GOT3 (cell line): ENCODE data around the gene P2RX5.
A peak's percentile ranks its signal among the peaks of the same experiment; 100 is the strongest.

Source experiments
- DNase-seq: peaks from one replicate; lab custom pipeline; 2025; ENCODE audit warnings: mixed read lengths; lab: John Stamatoyannopoulos, UW

P2RX5 gene

GRCh38 chr17:3657588-3657869 is 38.4 kb downstream of the P2RX5 start:
- DNase-seq = no peak

GRCh38 chr17:3656755-3657587 is 39.0 kb downstream of the P2RX5 start:
- no peak for DNase-seq

GRCh38 chr17:3656353-3656752 is 39.6 kb downstream of the P2RX5 start:
- DNase-seq = no peak

GRCh38 chr17:3655766-3656165 is 40.2 kb downstream of the P2RX5 start:
- no peak for DNase-seq

- DNase-seq = no peak
Measured at GRCh38 chr17:3647769-3648555, 48.0 kb downstream of the P2RX5 start.

GRCh38 chr17:3647251-3647650 is 48.7 kb downstream of the P2RX5 start:
- no peak for DNase-seq

GRCh38 chr17:3645310-3645709 is 50.6 kb downstream of the P2RX5 start:
- no peak for DNase-seq

GRCh38 chr17:3643889-3644349 is 52.0 kb downstream of the P2RX5 start:
- DNase-seq = no peak

- no peak for DNase-seq
Measured at GRCh38 chr17:3641717-3642486, 54.1 kb downstream of the P2RX5 start.

- no peak for DNase-seq
Measured at GRCh38 chr17:3641014-3641413, 54.9 kb downstream of the P2RX5 start.

GRCh38 chr17:3639981-3640596 is 55.9 kb downstream of the P2RX5 start:
- DNase-seq = no peak

- DNase-seq = no peak
Measured at GRCh38 chr17:3636908-3637373, 59.0 kb downstream of the P2RX5 start.

GRCh38 chr17:3636154-3636907 is 59.6 kb downstream of the P2RX5 start, which contains the start of the genes CTNS and SHPK:
Gene CTNS, plus strand, starts transcription at chr17:3636760. Its CDS starts 3,447 bp downstream, at chr17:3640207.
Gene SHPK, minus strand, starts transcription at chr17:3636250. Its CDS starts 31 bp downstream, at chr17:3636219.
- DNase-seq = peak; percentile 78

- DNase-seq = no peak
Measured at GRCh38 chr17:3635474-3636153, 60.3 kb downstream of the P2RX5 start.

GRCh38 chr17:3632287-3632686 is 63.7 kb downstream of the P2RX5 start:
- DNase-seq = no peak

- DNase-seq = no peak
Measured at GRCh38 chr17:3630781-3631180, 65.2 kb downstream of the P2RX5 start.

GRCh38 chr17:3627769-3628167 is 68.2 kb downstream of the P2RX5 start:
- no peak for DNase-seq

GRCh38 chr17:3626831-3627768 is 68.9 kb downstream of the P2RX5 start:
- DNase-seq = no peak
